PC-3 (cell line): ENCODE data around the gene AP5Z1.

ENCODE experiments used
- CTCF ChIP-seq: fragments of 300-600 bp; sonication (generic); conservative IDR thresholded peaks from 2 replicates; pipeline ENCODE4 v1.5.1; 2017; ENCODE audit warnings: antibody characterized with exemption, low read depth, mild to moderate bottlenecking, low read length
- EZH2 ChIP-seq: fragments of 300-600 bp; sonication (generic); IDR thresholded peaks from one replicate; pipeline ENCODE4 v1.6.1; 2017; ENCODE audit warnings: antibody characterized with exemption, mild to moderate bottlenecking, low read length; ENCODE audit not compliant: unreplicated experiment
- EZH2phosphoT487 ChIP-seq: fragments of 300-600 bp; sonication (generic); IDR thresholded peaks from 2 replicates; pipeline ENCODE4 v1.6.1; 2018; ENCODE audit warnings: mild to moderate bottlenecking, antibody characterized with exemption, low read length, borderline replicate concordance

GRCh38 chr7:4745971-4746919, 29.2 kb upstream of the AP5Z1 start:
- no peak for TF ChIP-seq EZH2
- TF ChIP-seq CTCF = no peak
- no peak for TF ChIP-seq EZH2phosphoT487
